Measurements from ENCODE around the gene PTPRU. TPM values are rescaled to one million over a fixed set of nuclear protein-coding genes. Genes with fewer than 3 reads are reported as not detected.

The PTPRU gene
- total RNA-seq, 2 experiments from 2014 or later: 0.16 to 0.56 TPM

- no peak overlapping the region for H3K27ac Mint-ChIP-seq
- ATAC-seq (ENCODE audit: poor library complexity) (no peak), DNase-seq (no peak)
- no peaks in the 10 kb centered on the region for H3K9me3 Mint-ChIP-seq
- POLR2A ChIA-PET: no interaction called here
- H3K4me1 ChIP-seq (ENCODE audit: insufficient read depth, low read length): no peaks in the 10 kb centered on the region
- intact Hi-C loops (cut with DNase I, micrococcal nuclease): loop anchor here in 1 of 2 experiments (10.0 kb wide), 1 partner anchor 84 kb away; the partner anchor contains the start of gene TMEM200B
- CTCF ChIA-PET: no interaction called here
- H3K27ac ChIP-seq (ENCODE audit: low read depth in 1 of 2, low read length in 2 of 2): no peak overlapping the region
- H3K27me3 Mint-ChIP-seq: no peaks in the 10 kb centered on the region
- no peaks in the 10 kb centered on the region for H3K27me3 ChIP-seq (ENCODE audit: control insufficient read depth in 1 of 2, insufficient read depth in 2 of 2, low read length in 2 of 2)
- H3K36me3 Mint-ChIP-seq (ENCODE audit: low read depth): peaks cover 41% of the 10 kb centered on the region
- H3K4me3 Mint-ChIP-seq: no peak overlapping the region
- H3K4me1 Mint-ChIP-seq (ENCODE audit: low read depth): no peaks in the 10 kb centered on the region
- H3K36me3 ChIP-seq (ENCODE audit: insufficient read depth, low read length): peaks cover 27% of the 10 kb centered on the region
- H3K4me3 ChIP-seq (ENCODE audit: low read length): no peak overlapping the region
- no peak for TF ChIP-seq CTCF (IDR thresholded peaks at IDR 0.05)
- H3K9me3 ChIP-seq (ENCODE audit: control insufficient read depth in 1 of 2, insufficient read depth in 1 of 2, low read length in 2 of 2): no peaks in the 10 kb centered on the region
Observed at GRCh38 chr1:29208442-29208841, 27.9 kb upstream of the PTPRU start.

- H3K36me3 ChIP-seq (ENCODE audit: insufficient read depth, low read length): peaks cover 31% of the 10 kb centered on the region
- TF ChIP-seq CTCF (IDR thresholded peaks at IDR 0.05): no peak
- Mint-ChIP-seq H3K4me1 (ENCODE audit: low read depth) (no peaks in the 10 kb centered on the region), H3K27ac (no peak overlapping the region), H3K9me3 (no peaks in the 10 kb centered on the region), H3K27me3 (no peaks in the 10 kb centered on the region), H3K4me3 (no peak overlapping the region), H3K36me3 (ENCODE audit: low read depth) (peaks cover 42% of the 10 kb centered on the region)
- POLR2A ChIA-PET: interaction anchor here (0.6 kb wide), 1 partner anchor 400 kb away, joined by 3 read pairs; no protein-coding TSS in a partner anchor
- no peak overlapping the region for H3K27ac ChIP-seq (ENCODE audit: low read depth in 1 of 2, low read length in 2 of 2)
- intact Hi-C loops (cut with DNase I, micrococcal nuclease): loop anchor here in 1 of 2 experiments (10.0 kb wide), 1 partner anchor 84 kb away; the partner anchor contains the start of gene TMEM200B
- DNase-seq (no peak), ATAC-seq (ENCODE audit: poor library complexity) (no peak)
- CTCF ChIA-PET: no interaction called here
- H3K27me3 ChIP-seq (ENCODE audit: control insufficient read depth in 1 of 2, insufficient read depth in 2 of 2, low read length in 2 of 2): no peaks in the 10 kb centered on the region
- H3K9me3 ChIP-seq (ENCODE audit: control insufficient read depth in 1 of 2, insufficient read depth in 1 of 2, low read length in 2 of 2): no peaks in the 10 kb centered on the region
- H3K4me1 ChIP-seq (ENCODE audit: insufficient read depth, low read length): no peaks in the 10 kb centered on the region
- H3K4me3 ChIP-seq (ENCODE audit: low read length): no peak overlapping the region
Observed at GRCh38 chr1:29209173-29209572, 27.1 kb upstream of the PTPRU start.

- Histone ChIP-seq H3K4me1 (ENCODE audit: insufficient read depth, low read length) (no peaks in the 10 kb centered on the region), H3K4me3 (ENCODE audit: low read length) (no peak overlapping the region), H3K36me3 (ENCODE audit: insufficient read depth, low read length) (peaks cover 40% of the 10 kb centered on the region), H3K27me3 (ENCODE audit: control insufficient read depth in 1 of 2, insufficient read depth in 2 of 2, low read length in 2 of 2) (no peaks in the 10 kb centered on the region), H3K27ac (ENCODE audit: low read depth in 1 of 2, low read length in 2 of 2) (no peak overlapping the region), H3K9me3 (ENCODE audit: control insufficient read depth in 1 of 2, insufficient read depth in 1 of 2, low read length in 2 of 2) (no peaks in the 10 kb centered on the region)
- TF ChIP-seq CTCF (IDR thresholded peaks at IDR 0.05): no peak
- no peaks in the 10 kb centered on the region for H3K9me3 Mint-ChIP-seq
- H3K36me3 Mint-ChIP-seq (ENCODE audit: low read depth): peaks cover 44% of the 10 kb centered on the region
- H3K4me1 Mint-ChIP-seq (ENCODE audit: low read depth): no peaks in the 10 kb centered on the region
- no peak overlapping the region for H3K4me3 Mint-ChIP-seq
- ATAC-seq (ENCODE audit: poor library complexity) (no peak), DNase-seq (no peak)
- CTCF ChIA-PET: no interaction called here
- no peaks in the 10 kb centered on the region for H3K27me3 Mint-ChIP-seq
- intact Hi-C loops (cut with DNase I, micrococcal nuclease): no loop called here
- POLR2A ChIA-PET: no interaction called here
- H3K27ac Mint-ChIP-seq: no peak overlapping the region
Observed at GRCh38 chr1:29210278-29211085, 25.8 kb upstream of the PTPRU start.

Measured in CD4-positive, alpha-beta T cell (primary cell).